HG03139 (cell line): Measurements from ENCODE around the gene DZIP3.
A peak's percentile ranks its signal among the peaks of the same experiment; 100 is the strongest.
"Not testable (repeated sequence)": the region's sequence is repeated elsewhere in the genome, so short reads cannot be mapped to it uniquely, and the experiment has no call there.

ENCODE experiments used
- ATAC-seq: cut with Tn5 transposase; IDR thresholded peaks from one replicate; pipeline ENCODE4 v1.9.1; 2021; ENCODE audit not compliant: unreplicated experiment

The DZIP3 gene

GRCh38 chr3:108595321-108595720 lies 5.8 kb downstream of the DZIP3 start:
- ATAC-seq: no peak

DNA sequence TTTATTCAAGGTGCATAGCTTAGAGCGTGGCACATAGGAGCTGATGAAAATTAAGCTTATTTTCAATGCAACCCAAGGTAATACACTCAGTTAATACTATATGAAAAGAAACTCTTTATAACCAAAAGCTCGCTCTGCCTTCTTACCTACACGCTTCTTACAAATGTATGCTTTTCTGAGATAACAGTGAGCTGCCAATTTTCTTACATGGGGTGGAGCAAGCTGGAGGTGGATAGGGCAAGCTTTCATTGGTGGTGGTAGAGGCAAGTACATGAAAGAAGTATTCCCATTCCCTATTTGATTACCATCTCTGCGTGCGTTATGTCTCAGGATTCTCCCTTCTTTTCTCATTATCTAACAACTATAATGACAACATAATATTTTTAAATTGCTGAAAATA lies 8.9 kb downstream of the DZIP3 start:
- no peak for ATAC-seq

- ATAC-seq: no peak
These were observed 10.3 kb downstream of the DZIP3 start for GRCh38 chr3:108599677-108600409.

DNA sequence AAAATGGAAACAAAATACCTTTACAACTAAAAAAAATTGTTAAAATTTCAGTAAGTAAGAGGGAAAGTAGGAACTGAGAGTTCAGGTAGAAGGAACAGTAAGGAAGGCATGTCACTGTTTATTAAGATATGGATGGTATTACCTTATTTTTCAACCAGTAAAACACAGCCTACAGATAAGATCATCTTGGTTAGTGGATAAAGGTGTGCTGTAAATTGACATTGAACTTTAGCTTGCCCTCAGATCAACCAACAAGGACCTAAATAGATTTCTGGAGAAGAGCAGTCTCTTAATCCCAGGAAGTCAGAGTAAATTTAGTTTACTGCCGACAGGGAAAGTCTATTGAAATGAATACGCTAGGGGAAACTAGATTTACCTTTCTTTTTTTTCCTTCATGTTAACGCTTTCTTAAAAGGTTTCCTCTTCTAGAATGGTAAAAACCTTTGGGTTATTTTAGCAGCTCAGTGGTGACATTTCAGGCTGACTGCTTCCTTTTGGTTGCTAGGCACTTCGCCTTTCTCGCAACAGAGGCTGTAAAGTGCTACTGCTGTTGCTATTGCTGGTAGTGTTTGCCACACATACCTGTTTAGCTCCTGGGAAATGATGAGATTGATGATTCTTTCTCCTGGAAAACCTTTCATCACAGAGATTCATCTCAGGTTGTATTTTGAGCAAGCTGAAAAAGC lies 12.9 kb downstream of the DZIP3 start:
- peak; percentile 57 for ATAC-seq

DNA sequence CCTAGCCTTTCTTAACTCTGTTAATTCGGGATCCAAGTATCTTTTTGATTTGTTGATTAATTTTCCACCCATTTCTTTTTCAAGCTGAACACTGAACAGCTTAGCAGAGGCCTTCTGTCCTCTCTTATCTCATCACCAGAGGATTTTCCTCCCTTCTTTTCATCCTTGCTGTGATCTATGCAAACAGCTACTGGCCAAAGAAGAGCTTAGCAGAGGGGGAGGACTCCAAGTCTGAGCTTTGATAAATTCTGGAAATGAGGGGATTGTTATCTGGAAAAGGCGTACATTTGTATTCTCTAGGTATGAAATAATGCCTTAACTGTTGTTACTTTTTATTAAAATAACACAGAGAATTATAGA lies 13.4 kb downstream of the DZIP3 start:
- no peak for ATAC-seq

GRCh38 chr3:108603691-108604090 lies 14.2 kb downstream of the DZIP3 start:
- ATAC-seq: no peak

DNA sequence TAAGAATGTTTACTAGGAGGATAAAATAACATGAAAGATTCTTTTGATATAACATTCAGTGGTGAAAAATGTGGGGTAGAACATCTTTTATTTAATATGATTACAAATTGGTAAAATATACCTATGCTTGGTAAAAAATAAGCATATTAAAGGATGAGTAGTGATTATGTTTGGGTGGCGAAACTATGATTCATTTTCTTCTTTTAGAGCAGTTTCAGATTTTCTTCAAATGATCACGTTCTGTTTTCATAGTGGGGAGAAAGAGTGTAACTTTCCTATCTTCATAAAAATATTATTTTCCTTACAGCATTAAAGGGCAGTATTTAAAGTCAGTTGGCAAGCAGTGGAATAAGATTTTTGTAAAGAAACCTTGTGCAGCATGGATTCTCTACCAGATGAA lies 15.5 kb downstream of the DZIP3 start:
- no peak for ATAC-seq

DNA sequence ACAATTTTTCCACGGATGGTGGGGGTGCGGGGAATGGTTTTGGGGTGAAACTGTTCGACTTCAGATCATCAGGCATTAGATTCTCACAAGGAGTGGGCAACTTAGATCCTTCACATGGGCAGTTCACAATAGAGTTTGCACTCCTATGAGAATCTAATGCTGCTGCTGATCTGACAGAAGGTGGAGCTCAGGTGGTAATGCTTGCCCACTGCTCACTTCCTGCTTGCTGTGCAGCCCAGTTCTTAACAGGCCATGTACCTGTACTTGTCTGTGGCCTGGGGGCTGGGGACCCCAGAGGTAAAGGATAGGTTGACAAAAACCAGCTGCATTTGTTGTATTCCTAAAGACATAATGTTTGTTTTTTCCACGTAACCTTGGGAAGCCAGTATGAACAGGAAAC lies 16.0 kb downstream of the DZIP3 start:
- no peak for ATAC-seq

GRCh38 chr3:108608750-108609149 lies 19.2 kb downstream of the DZIP3 start:
- no peak for ATAC-seq

- no peak for ATAC-seq
These were observed 21.1 kb downstream of the DZIP3 start for GRCh38 chr3:108610651-108611050.

DNA sequence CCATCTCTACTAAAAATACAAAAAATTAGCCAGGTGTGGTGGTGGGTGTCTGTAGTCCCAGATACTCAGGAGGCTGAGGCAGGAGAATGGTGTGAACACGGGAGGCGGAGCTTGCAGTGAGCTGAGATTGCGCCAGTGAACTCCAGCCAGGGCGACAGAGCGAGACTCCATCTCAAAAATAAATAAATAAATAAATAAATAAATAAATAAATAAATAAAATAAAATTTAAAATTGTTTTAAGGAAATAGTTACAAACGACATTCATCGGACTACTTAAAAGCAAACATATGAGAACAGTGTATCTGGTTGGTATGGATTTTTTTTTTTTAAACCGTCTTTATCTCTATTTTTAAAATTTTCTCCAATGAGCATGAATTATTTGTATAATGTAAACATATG lies 26.6 kb downstream of the DZIP3 start:
- not testable (repeated sequence) for ATAC-seq

GRCh38 chr3:108620250-108620649 lies 30.7 kb downstream of the DZIP3 start:
- ATAC-seq: no peak

DNA sequence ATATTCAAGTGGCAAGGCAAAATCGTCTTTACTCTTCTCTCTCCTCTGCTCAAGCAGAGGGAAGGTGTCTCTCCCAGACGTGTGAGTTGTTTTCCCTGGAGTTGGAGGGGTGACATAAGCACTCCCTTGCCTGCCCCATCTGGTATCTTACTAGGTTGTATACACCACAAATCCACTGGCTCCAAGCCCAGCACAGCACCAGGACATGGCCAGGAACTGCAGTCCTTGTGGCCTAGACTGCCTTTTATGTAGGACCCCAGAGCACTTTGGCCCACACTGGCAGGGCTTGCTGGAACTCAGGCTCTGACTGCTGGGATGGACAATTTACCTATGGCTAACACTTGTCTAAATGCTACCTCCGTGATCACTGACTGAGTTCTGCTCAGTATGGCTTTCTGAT lies 34.0 kb downstream of the DZIP3 start:
- no peak for ATAC-seq

DNA sequence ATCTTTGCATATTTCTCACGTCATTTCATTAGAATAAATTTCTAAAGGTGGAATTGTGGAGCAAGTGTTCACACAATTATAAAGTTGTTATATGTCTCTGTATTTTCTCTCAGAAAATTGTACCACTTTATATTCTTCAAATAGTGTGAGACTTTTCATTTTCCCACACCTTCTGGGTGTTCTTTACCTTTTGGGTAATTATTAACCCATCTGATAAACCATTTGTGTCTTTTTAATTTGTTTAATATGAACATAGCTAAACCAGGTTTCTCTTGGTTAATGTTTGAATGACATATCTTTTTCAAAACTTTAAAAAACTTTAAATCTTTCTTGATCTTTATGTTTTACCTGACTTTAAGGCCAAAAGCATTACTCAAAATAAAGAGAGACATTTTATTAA lies 40.5 kb downstream of the DZIP3 start:
- no peak for ATAC-seq

- no peak for ATAC-seq
These were observed 53.0 kb downstream of the DZIP3 start for GRCh38 chr3:108642526-108642925.

DNA sequence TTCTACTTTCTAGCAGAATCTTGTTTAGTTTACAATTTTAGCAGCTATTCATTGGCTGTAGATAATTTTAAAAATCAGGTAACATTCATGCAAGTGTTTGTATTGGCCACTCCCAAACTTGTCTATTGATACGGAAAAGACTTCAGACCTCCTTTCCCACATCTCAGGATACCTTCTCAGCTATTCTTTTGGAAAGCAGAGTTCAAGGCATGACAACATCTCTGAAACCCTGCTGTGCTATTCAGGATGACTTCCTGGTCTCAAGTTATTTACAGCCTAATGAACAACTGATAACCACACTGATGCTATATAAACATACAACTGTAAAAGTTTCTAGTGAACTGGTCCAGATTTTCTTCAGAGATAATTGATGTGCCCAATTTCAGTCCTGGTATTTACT lies 55.8 kb downstream of the DZIP3 start:
- no peak for ATAC-seq

GRCh38 chr3:108655664-108656063 lies 66.1 kb downstream of the DZIP3 start:
- not testable (repeated sequence) for ATAC-seq

DNA sequence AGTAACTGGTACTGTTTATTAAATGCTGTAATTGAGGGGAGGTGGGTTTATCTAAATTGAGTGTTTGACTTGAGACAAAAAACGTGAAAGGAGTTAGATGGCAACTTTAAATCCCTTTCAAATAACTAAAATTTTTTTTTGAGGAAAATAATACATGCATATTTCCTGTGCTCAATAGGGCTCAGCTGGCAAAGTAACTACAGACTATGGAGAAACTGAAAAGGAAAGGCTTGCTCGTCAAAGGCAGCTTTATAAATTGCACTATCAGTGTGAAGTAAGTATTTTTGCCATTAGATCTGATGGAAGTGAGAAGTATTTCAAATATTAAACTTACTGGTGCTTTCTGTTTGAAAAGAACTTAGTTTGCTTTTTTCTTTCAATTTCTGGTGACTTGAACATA lies 72.2 kb downstream of the DZIP3 start:
- no peak for ATAC-seq

DNA sequence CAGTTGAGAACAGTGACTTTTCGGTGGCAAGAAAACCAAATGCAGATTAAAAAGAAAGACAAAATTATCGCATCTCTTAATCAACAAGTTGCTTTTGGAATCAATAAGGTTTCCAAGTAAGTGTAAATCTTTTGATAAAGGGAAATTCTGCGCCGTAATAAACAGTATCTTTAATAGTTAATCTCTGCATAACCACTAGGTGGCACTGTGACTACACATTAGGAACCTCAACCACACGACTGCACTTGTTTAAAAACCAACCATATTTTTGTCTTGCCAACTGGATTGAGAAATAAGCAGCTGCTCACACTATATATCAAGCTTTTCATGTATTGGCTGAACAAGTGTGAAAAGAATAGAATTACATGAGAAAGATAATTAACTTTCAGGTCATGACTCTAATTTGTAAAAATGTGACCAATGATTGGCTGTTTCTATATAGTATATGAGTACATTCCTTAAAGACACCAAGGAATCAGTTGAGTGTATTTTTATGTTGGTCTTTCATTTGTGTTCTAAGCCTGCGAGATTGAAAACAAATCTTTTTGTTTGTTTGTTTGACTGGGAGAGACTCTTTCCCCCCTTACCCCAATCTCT lies 72.7 kb downstream of the DZIP3 start:
- no peak for ATAC-seq

- ATAC-seq: no peak
These were observed 74.7 kb downstream of the DZIP3 start for GRCh38 chr3:108664266-108664665.

- ATAC-seq: no peak
These were observed 77.8 kb downstream of the DZIP3 start for GRCh38 chr3:108667312-108667711.

DNA sequence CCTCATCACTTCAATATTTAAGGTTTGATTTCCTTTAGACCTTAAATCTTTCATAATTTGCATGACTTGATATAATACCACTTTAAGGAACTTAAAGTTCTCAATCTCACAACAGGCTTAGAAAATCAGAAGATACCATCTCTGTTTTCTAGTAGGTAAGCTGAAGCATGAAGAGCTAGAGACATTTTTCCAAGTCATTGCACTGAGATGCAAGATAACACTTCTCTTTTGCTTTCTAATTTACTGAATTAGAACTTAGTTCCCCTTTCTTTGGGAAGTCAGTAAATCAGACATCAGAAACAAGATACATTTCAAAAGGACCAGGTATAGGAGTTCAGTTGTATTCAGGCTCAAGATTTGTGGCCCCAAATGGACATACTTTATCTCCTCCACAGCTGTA lies 79.7 kb downstream of the DZIP3 start:
- ATAC-seq: no peak
